NT2/D1 (cell line): Measurements from ENCODE around the gene POU4F2.
"Not testable (repeated sequence)": the region's sequence is repeated elsewhere in the genome, so short reads cannot be mapped to it uniquely, and the experiment has no call there.

Experiments used
- DNase-seq: peaks from one replicate; pipeline ENCODE4 v3.0.0-alpha.2; 2011; ENCODE audit warnings: low read depth, low spot score
- H3K27me3 ChIP-seq: 2 replicates; pipeline ENCODE4 v1.6.0; 2011; ENCODE audit warnings: mild to moderate bottlenecking; ENCODE audit not compliant: insufficient read length, insufficient read depth
- H3K36me3 ChIP-seq: 2 replicates; pipeline ENCODE4 v1.6.1; 2011; ENCODE audit warnings: mild to moderate bottlenecking, low read length, mixed read lengths; ENCODE audit not compliant: insufficient read depth, insufficient read length
- H3K4me1 ChIP-seq: 2 replicates; pipeline ENCODE4 v1.5.1; 2011; ENCODE audit not compliant: insufficient read depth, insufficient read length
- H3K4me3 ChIP-seq: 2 replicates; pipeline ENCODE4 v1.5.1; 2011; ENCODE audit warnings: low read depth; ENCODE audit not compliant: insufficient read length
- H3K9ac ChIP-seq: 2 replicates; pipeline ENCODE4 v1.6.0; 2011; ENCODE audit warnings: low read depth; ENCODE audit not compliant: insufficient read length
- H3K9me3 ChIP-seq: 2 replicates; pipeline ENCODE4 v1.5.1; 2011; ENCODE audit warnings: mild to moderate bottlenecking, low read length; ENCODE audit not compliant: insufficient read depth
- SUZ12 ChIP-seq: IDR thresholded peaks from 2 replicates; pipeline ENCODE4 v1.6.1; 2011; ENCODE audit not compliant: insufficient read length, insufficient read depth; ENCODE audit errors: extremely low read depth
- YY1 ChIP-seq: IDR thresholded peaks from 2 replicates; pipeline ENCODE4 v1.6.1; 2011; ENCODE audit not compliant: insufficient read length, insufficient read depth
- ZNF274 ChIP-seq: IDR thresholded peaks from 2 replicates; pipeline ENCODE4 v1.6.1; 2011; ENCODE audit warnings: mild to moderate bottlenecking, low read depth, low read length

POU4F2 gene

DNA sequence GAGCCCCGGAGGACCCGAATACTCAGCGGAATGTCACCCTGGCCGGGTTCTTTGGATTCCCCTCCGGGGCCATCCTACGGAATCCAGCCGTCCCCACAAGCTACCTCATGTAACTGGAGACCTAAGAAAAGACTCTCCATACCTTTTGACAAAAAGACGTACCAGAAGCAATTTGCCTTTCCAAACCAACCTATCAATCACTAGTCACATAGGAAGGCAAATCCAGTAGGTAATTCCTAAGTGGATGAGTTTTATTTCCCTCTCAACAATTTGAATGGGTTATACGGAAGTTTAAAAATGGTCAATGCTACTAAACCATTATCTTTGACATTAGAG is 16.8 kb downstream of the POU4F2 start:
- no peak for TF ChIP-seq YY1
- no peak for TF ChIP-seq ZNF274
- no peak for TF ChIP-seq SUZ12
- peak overlapping the region; percentile 37 for H3K4me3 ChIP-seq
- H3K27me3 ChIP-seq, result peaks cover 79% of the 10 kb centered on the region
- no peaks in the 10 kb centered on the region for H3K9me3 ChIP-seq
- H3K9ac ChIP-seq, result no peak overlapping the region
- H3K36me3 ChIP-seq, result no peaks in the 10 kb centered on the region
- no peaks in the 10 kb centered on the region for H3K4me1 ChIP-seq
- DNase-seq, result no peak

DNA sequence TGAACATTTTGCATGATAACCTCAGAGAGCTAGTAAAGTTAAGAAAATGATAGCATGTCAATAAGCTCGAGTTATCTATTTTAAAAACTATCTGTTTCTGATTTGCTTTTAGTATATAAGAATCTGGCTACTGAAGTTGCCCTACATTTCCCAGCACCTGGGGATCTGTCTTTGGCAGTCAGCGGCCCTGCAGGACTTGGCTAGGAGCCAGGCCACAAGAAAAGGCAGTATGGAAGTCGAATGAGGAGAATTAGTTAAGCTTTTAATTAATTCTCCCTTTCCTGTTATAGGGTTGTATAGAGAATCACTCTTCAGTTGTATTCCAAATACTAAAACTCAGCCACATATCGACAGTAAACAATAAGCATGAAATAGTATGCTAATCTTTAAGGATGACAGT is 22.7 kb downstream of the POU4F2 start:
- H3K9me3 ChIP-seq, result no peaks in the 10 kb centered on the region
- DNase-seq, result no peak

DNA sequence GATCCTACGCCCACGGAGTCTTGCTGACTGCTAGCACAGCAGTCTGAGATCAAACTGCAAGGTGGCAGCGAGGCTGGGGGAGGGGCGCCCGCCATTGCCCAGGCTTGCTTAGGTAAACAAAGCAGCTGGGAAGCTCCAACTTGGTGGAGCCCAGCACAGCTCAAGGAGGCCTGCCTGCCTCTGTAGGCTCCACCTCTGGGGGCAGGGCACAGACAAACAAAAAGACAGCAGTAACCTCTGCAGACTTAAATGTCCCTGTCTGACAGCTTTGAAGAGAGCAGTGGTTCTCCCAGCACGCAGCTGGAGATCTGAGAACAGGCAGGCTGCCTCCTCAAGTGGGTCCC is 25.2 kb downstream of the POU4F2 start:
- H3K9ac ChIP-seq, H3K27me3 ChIP-seq, DNase-seq, H3K9me3 ChIP-seq, H3K4me1 ChIP-seq, H3K4me3 ChIP-seq, H3K36me3 ChIP-seq: not testable (repeated sequence)

More for the DNA sequence above, 22.7 kb downstream of the POU4F2 start:
- Histone ChIP-seq H3K9ac (no peak overlapping the region), H3K4me3 (no peak overlapping the region), H3K27me3 (peaks cover 23% of the 10 kb centered on the region), H3K4me1 (no peaks in the 10 kb centered on the region), H3K36me3 (no peaks in the 10 kb centered on the region)
- no peak for TF ChIP-seq YY1
- TF ChIP-seq SUZ12, result no peak
- no peak for TF ChIP-seq ZNF274

DNA sequence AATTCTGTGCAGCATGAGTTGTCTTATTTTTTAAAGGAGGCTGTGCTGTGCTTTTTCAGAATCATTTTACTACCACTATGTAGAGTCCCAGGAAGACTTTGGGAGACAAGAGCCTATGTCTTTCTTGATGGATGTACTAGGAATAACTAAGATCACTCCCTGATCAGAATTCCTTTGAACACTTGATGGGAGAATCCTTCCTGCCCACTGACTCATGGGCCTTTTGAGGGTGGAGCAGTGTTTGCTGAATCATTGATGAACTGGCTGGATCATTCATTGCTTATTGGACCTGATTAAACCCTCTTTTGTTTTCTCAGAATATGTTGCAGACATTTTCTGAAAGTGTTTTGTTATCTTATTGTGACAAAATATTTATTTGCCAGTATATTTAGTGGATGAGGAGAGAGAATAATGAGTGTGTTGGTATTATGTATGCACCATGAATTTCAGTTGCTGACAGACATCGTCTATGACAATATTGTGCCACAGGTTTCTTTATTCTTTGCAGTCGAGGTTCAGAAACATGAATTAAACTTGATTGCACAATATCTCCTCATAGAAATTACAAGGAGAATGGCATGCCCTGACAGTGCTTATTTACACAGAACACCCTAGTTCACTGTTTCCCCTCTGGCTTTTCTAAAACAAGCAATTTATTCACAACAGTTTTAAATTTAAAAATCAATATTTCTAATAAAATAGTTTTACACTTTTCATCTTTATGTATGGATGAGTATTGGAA is 36.3 kb downstream of the POU4F2 start:
- no peaks in the 10 kb centered on the region for H3K4me1 ChIP-seq
- H3K4me3 ChIP-seq, result no peak overlapping the region
- H3K27me3 ChIP-seq, result no peaks in the 10 kb centered on the region
- H3K9me3 ChIP-seq, result no peaks in the 10 kb centered on the region
- H3K9ac ChIP-seq, result no peak overlapping the region
- DNase-seq, result no peak
- H3K36me3 ChIP-seq, result no peaks in the 10 kb centered on the region
- no peak for TF ChIP-seq ZNF274
- TF ChIP-seq SUZ12, result no peak
- no peak for TF ChIP-seq YY1
